HCT116 (cell line): ENCODE results near the gene TENM3. TPM values are rescaled to one million over a fixed set of nuclear protein-coding genes. Genes with fewer than 3 reads are reported as not detected.

ENCODE experiments used
- ATAC-seq: fragments of 200-7000 bp; cut with Tn5 transposase; 2 replicates; pipeline ENCODE4 v1.9.1; 2020; ENCODE audit warnings: mild to moderate bottlenecking, moderate library complexity
- BruUV-seq: library from RNA; stranded (reverse); fragments of 400-500 nt; replicated peaks from 2 replicates; lab custom pipeline; 2021; lab: Mats Ljungman, UMichigan
- CTCF ChIA-PET: fragments of 300-600 bp; sonication (Branson Sonifier 250); formaldehyde crosslinking; loops from one replicate; lab custom pipeline; 2021; ENCODE audit warnings: antibody characterized with exemption; lab: Charles Lee
- POLR2A ChIA-PET: fragments of 300-600, 350-600 bp; sonication (Branson Sonifier 250); formaldehyde crosslinking; loops from one replicate; lab custom pipeline; 2021; ENCODE audit warnings: antibody characterized with exemption; lab: Charles Lee
- RAD21 ChIA-PET, 2 experiments: fragments of 300-600 bp; sonication (Branson Sonifier 250); formaldehyde crosslinking; loops; one replicate each; lab custom pipeline; 2023; ENCODE audit warnings: low total read pairs in 2 of 2; ENCODE audit not compliant: uncharacterized antibody in 2 of 2, unreplicated experiment in 2 of 2, low non-redundant PET in 1 of 2; lab: Charles Lee
- DNase-seq: peaks from one replicate; pipeline ENCODE4 v3.0.0-alpha.2; 2010; ENCODE audit warnings: low read depth, low spot score
- H2AFZ ChIP-seq: fragments of 200-600 bp; shearing (Covaris generic), sonication (generic); 2 replicates; pipeline ENCODE4 v1.6.1; 2017; ENCODE audit warnings: low read depth, mixed run types, mixed read lengths, antibody characterized with exemption, low read length; ENCODE audit not compliant: poor library complexity, severe bottlenecking
- H3K27ac ChIP-seq: 2 replicates; pipeline ENCODE4 v1.5.1; 2012; ENCODE audit warnings: low read depth, low read length
- H3K27me3 ChIP-seq: fragments of 200-600 bp; sonication (generic); 2 replicates; pipeline ENCODE4 v1.6.1; 2016; ENCODE audit warnings: mixed run types, low read length, mixed read lengths; ENCODE audit not compliant: insufficient read depth
- H3K36me3 ChIP-seq, 2 experiments: fragments of 200-500 bp in 1 of 2; fragments of 200-600 bp in 1 of 2; sonication (Bioruptor generic) in 1 of 2; sonication (generic) in 1 of 2; 2 replicates each; pipeline versions ENCODE4 v1.5.1 to v1.6.1; 2014 to 2016; ENCODE audit warnings: low read length in 2 of 2, inconsistent platforms in 1 of 2, mixed read lengths in 1 of 2, mixed run types in 1 of 2; ENCODE audit not compliant: insufficient read depth in 2 of 2, control insufficient read depth in 1 of 2
- H3K4me1 ChIP-seq, 2 experiments: fragments of 200-600 bp in 1 of 2; sonication (generic) in 1 of 2; 2 replicates each; pipeline versions ENCODE4 v1.5.1 to v1.6.1; 2012 to 2017; ENCODE audit warnings: low read length in 2 of 2, inconsistent platforms in 1 of 2, mild to moderate bottlenecking in 1 of 2, mixed read lengths in 1 of 2, mixed run types in 1 of 2, moderate library complexity in 1 of 2; ENCODE audit not compliant: insufficient read depth in 2 of 2, control insufficient read depth in 1 of 2
- H3K4me2 ChIP-seq: fragments of 200-600 bp; sonication (generic); 2 replicates; pipeline ENCODE4 v1.6.1; 2017; ENCODE audit warnings: mixed run types, low read length, mixed read lengths
- H3K4me3 ChIP-seq, 2 experiments: fragments of 200-600 bp in 1 of 2; sonication (generic) in 1 of 2; replicated peaks in 1 of 2; 2 replicates each; pipeline ENCODE4 v1.5.1; 2011 to 2016; ENCODE audit warnings: low read length in 2 of 2, control low read depth in 1 of 2, low read depth in 1 of 2, mild to moderate bottlenecking in 1 of 2, mixed read lengths in 1 of 2, mixed run types in 1 of 2
- H3K79me2 ChIP-seq: fragments of 200-600 bp; sonication (generic); 2 replicates; pipeline ENCODE4 v1.6.1; 2017; ENCODE audit warnings: mild to moderate bottlenecking, mixed run types, low read length, moderate library complexity, mixed read lengths; ENCODE audit not compliant: insufficient read depth
- H3K9ac ChIP-seq: fragments of 200-600 bp; sonication (generic); 2 replicates; pipeline ENCODE4 v1.6.1; 2016; ENCODE audit warnings: low read length, mixed read lengths
- H3K9me2 ChIP-seq: fragments of 200-600 bp; sonication (generic), shearing (Covaris generic); 2 replicates; pipeline ENCODE4 v1.6.1; 2017; ENCODE audit warnings: mixed run types, mild to moderate bottlenecking, moderate library complexity; ENCODE audit not compliant: insufficient read depth
- H3K9me3 ChIP-seq, 2 experiments: fragments of 200-500 bp in 1 of 2; fragments of 200-600 bp in 1 of 2; sonication (Bioruptor generic) in 1 of 2; sonication (generic) in 1 of 2; 2 replicates each; pipeline ENCODE4 v1.6.1; 2014 to 2017; ENCODE audit warnings: low read length in 2 of 2, mixed read lengths in 2 of 2, inconsistent platforms in 1 of 2, low read depth in 1 of 2, mild to moderate bottlenecking in 1 of 2, mixed run types in 1 of 2, moderate library complexity in 1 of 2; ENCODE audit not compliant: control insufficient read depth in 1 of 2, insufficient read depth in 1 of 2
- H4K20me1 ChIP-seq: fragments of 200-600 bp; sonication (generic), shearing (Covaris generic); 2 replicates; pipeline ENCODE4 v1.6.1; 2017; ENCODE audit warnings: mixed run types, mild to moderate bottlenecking, moderate library complexity; ENCODE audit not compliant: insufficient read depth
- CEBPB ChIP-seq: IDR thresholded peaks from 2 replicates; pipeline ENCODE4 v1.6.1; 2012; ENCODE audit warnings: low read depth
- EGR1 ChIP-seq: IDR thresholded peaks from 2 replicates; pipeline ENCODE4 v1.6.1; 2012; ENCODE audit warnings: low read depth
- ELF1 ChIP-seq: IDR thresholded peaks from 2 replicates; pipeline ENCODE4 v1.6.1; 2012; ENCODE audit warnings: low read depth, borderline replicate concordance
- EZH2phosphoT487 ChIP-seq: fragments of 200-600 bp; IDR thresholded peaks from 2 replicates; pipeline ENCODE4 v1.6.1; 2018; ENCODE audit warnings: antibody characterized with exemption, borderline replicate concordance
- MAX ChIP-seq: IDR thresholded peaks from 2 replicates; pipeline ENCODE4 v1.6.1; 2012
- POLR2A ChIP-seq: IDR thresholded peaks from 2 replicates; pipeline ENCODE4 v1.7.0; 2011; ENCODE audit warnings: borderline replicate concordance; ENCODE audit not compliant: insufficient read depth, insufficient read length; ENCODE audit errors: extremely low read depth
- POLR2AphosphoS5 ChIP-seq: IDR thresholded peaks from 2 replicates; pipeline ENCODE4 v1.6.1; 2011; ENCODE audit warnings: mild to moderate bottlenecking, low read depth, low read length, moderate library complexity
- RAD21 ChIP-seq: IDR thresholded peaks from 2 replicates; pipeline ENCODE4 v1.6.1; 2012; ENCODE audit warnings: low read depth, mild to moderate bottlenecking
- REST ChIP-seq: IDR thresholded peaks from 2 replicates; pipeline ENCODE4 v1.6.1; 2012; ENCODE audit warnings: low read depth
- SIN3A ChIP-seq: IDR thresholded peaks from 2 replicates; pipeline ENCODE4 v1.6.1; 2012; ENCODE audit warnings: low read depth
- SRF ChIP-seq: IDR thresholded peaks from 2 replicates; pipeline ENCODE4 v1.6.1; 2012; ENCODE audit warnings: low read depth
- TCF7L2 ChIP-seq: IDR thresholded peaks from 2 replicates; pipeline ENCODE4 v1.7.0; 2011; ENCODE audit warnings: borderline replicate concordance, inconsistent platforms; ENCODE audit not compliant: insufficient read depth, insufficient read length; ENCODE audit errors: extremely low read depth
- YY1 ChIP-seq: IDR thresholded peaks from 2 replicates; pipeline ENCODE4 v1.6.1; 2011; ENCODE audit warnings: low read length, low read depth, moderate library complexity, mild to moderate bottlenecking; ENCODE audit not compliant: insufficient replicate concordance; ENCODE audit errors: extremely low read depth
- ZNF274 ChIP-seq: fragments of 200-500 bp; sonication (Bioruptor generic); IDR thresholded peaks from 2 replicates; pipeline ENCODE4 v1.6.1; 2014; ENCODE audit warnings: mild to moderate bottlenecking, low read depth, low read length, inconsistent platforms
- intact Hi-C: fragments of 100-400 bp; cut with micrococcal nuclease; formaldehyde crosslinking; loops from 2 replicates; pipeline ENCODE4 v1.10.0; 2022
- total RNA-seq: library from RNA; stranded (reverse); gene quantifications from one replicate; pipeline ENCODE4 v1.2.1, GENCODE V29; 2021; ENCODE audit not compliant: unreplicated experiment
- TF ChIP-seq, protein P1 (sequence below), 3 experiments: fragments of 200-600 bp in 1 of 3; sonication (generic) in 1 of 3; IDR thresholded peaks in 2 of 3; conservative IDR thresholded peaks in 1 of 3; 2 replicates each; pipeline ENCODE4 v1.5.1; 2012 to 2017; ENCODE audit warnings: low read depth in 2 of 3, low read length in 2 of 3, antibody characterized with exemption in 1 of 3, borderline replicate concordance in 1 of 3, control low read depth in 1 of 3, mild to moderate bottlenecking in 1 of 3, mixed read lengths in 1 of 3, mixed run types in 1 of 3, moderate library complexity in 1 of 3; ENCODE audit not compliant: insufficient read depth in 1 of 3

The TENM3 gene
- total RNA-seq, 1 experiment from 2014 or later, result 0.54 TPM

GRCh38 chr4:182486881-182487280 is 243.7 kb downstream of the TENM3 start:
- H3K27me3 ChIP-seq, result peaks cover 31% of the 10 kb centered on the region
- ChIA-PET CTCF (no interaction called here), POLR2A (no interaction called here)
- no peaks in the 10 kb centered on the region for H3K4me1 ChIP-seq
- H3K27ac ChIP-seq, result no peak overlapping the region
- H3K9ac ChIP-seq, result no peak overlapping the region
- TF ChIP-seq MAX (no peak), EZH2phosphoT487 (no peak), SRF (no peak), RAD21 (no peak), TCF7L2 (no peak), REST (no peak), EGR1 (no peak), YY1 (no peak), SIN3A (no peak), POLR2A (no peak), CEBPB (no peak), POLR2AphosphoS5 (no peak), ELF1 (no peak), ZNF274 (no peak)
- TF ChIP-seq, protein P1, sequence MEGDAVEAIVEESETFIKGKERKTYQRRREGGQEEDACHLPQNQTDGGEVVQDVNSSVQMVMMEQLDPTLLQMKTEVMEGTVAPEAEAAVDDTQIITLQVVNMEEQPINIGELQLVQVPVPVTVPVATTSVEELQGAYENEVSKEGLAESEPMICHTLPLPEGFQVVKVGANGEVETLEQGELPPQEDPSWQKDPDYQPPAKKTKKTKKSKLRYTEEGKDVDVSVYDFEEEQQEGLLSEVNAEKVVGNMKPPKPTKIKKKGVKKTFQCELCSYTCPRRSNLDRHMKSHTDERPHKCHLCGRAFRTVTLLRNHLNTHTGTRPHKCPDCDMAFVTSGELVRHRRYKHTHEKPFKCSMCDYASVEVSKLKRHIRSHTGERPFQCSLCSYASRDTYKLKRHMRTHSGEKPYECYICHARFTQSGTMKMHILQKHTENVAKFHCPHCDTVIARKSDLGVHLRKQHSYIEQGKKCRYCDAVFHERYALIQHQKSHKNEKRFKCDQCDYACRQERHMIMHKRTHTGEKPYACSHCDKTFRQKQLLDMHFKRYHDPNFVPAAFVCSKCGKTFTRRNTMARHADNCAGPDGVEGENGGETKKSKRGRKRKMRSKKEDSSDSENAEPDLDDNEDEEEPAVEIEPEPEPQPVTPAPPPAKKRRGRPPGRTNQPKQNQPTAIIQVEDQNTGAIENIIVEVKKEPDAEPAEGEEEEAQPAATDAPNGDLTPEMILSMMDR (IDR thresholded peaks at IDR 0.05 in 2 of 3, conservative IDR thresholded peaks at IDR 0.05 in 1 of 3; ENCODE audit: borderline replicate concordance in 1 of 3, insufficient read depth in 1 of 3, low read depth in 2 of 3, low read length in 2 of 3), result no peak
- TF ChIP-seq, all 23 proteins: peak for 0
- no peak for DNase-seq
- Histone ChIP-seq H3K79me2 (no peaks in the 10 kb centered on the region), H2AFZ (no peak overlapping the region), H3K9me2 (no peaks in the 10 kb centered on the region), H4K20me1 (no peaks in the 10 kb centered on the region), H3K4me3 (no peak overlapping the region), H3K9me3 (no peaks in the 10 kb centered on the region), H3K36me3 (no peaks in the 10 kb centered on the region), H3K4me2 (no peak overlapping the region)
- RAD21 ChIA-PET, result no interaction called here
- BruUV-seq, result no TSS peak
- intact Hi-C loops, result no loop called here
- no peak for ATAC-seq
